A549 (cell line): Measurements from ENCODE around the gene PIK3R6.

Source experiments
- CBX2 ChIP-seq: fragments of 200-600 bp; sonication (generic); IDR thresholded peaks from 2 replicates; pipeline ENCODE4 v1.6.1; 2016; ENCODE audit warnings: low read depth, mild to moderate bottlenecking, borderline replicate concordance
- CHD4 ChIP-seq: fragments of 200-600 bp; sonication (generic); IDR thresholded peaks from 2 replicates; pipeline ENCODE4 v1.6.1; 2016; ENCODE audit warnings: antibody characterized with exemption, mild to moderate bottlenecking, borderline replicate concordance
- MYC ChIP-seq: IDR thresholded peaks from 2 replicates; pipeline ENCODE4 v1.6.1; 2012; ENCODE audit warnings: mild to moderate bottlenecking, inconsistent platforms, low read length, improper control_type of control experiment, borderline replicate concordance
- POLR2A ChIP-seq: IDR thresholded peaks from 2 replicates; pipeline ENCODE4 v1.6.1; 2012; ENCODE audit warnings: mild to moderate bottlenecking, low read length
- RNF2 ChIP-seq: fragments of 200-600 bp; sonication (generic); IDR thresholded peaks from 2 replicates; pipeline ENCODE4 v1.6.1; 2016; ENCODE audit warnings: low read depth, mild to moderate bottlenecking, antibody characterized with exemption, moderate library complexity, borderline replicate concordance
- TF ChIP-seq, protein P1 (sequence below): fragments of >200 bp; sonication (Bioruptor Twin); formaldehyde crosslinking; IDR thresholded peaks from 3 replicates; pipeline ENCODE4 v1.5.1; 2016
- TF ChIP-seq, protein P2 (sequence below): fragments of 450-650 bp; IDR thresholded peaks from 2 replicates; pipeline ENCODE4 v1.6.1; 2014; ENCODE audit warnings: antibody characterized with exemption
- TF ChIP-seq, protein P3 (sequence below): IDR thresholded peaks from 2 replicates; pipeline ENCODE4 v1.6.1; 2012; ENCODE audit warnings: low read depth, borderline replicate concordance

DNA sequence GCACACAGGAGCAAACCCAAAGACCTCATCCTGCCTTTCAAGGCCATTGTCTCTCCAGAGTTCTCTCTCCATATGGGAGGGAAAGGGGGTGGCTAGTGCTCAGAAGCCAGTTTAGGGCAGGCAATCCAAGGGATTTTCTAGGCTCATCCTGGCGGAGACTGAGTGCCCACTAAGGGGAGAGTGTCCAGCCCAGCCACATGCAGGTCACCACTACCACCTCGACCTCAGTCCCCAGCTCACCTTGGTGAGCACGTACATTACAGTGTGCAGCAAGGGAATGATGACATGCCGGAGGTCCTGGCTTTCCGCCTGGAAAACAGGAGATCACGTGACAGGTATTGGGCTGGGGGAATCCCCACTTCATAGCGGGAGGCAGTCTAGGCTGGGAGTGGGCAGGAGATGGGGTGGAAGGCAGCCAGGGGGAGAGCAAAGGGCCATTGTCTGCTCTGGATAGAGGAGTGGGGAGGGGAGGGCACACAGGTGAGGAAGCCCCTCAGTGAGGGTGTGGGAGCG lies 29.9 kb downstream of the PIK3R6 start:
- TF ChIP-seq MYC (no peak), RNF2 (no peak), CBX2 (no peak), CHD4 (no peak), POLR2A (no peak)
- TF ChIP-seq, protein P1, sequence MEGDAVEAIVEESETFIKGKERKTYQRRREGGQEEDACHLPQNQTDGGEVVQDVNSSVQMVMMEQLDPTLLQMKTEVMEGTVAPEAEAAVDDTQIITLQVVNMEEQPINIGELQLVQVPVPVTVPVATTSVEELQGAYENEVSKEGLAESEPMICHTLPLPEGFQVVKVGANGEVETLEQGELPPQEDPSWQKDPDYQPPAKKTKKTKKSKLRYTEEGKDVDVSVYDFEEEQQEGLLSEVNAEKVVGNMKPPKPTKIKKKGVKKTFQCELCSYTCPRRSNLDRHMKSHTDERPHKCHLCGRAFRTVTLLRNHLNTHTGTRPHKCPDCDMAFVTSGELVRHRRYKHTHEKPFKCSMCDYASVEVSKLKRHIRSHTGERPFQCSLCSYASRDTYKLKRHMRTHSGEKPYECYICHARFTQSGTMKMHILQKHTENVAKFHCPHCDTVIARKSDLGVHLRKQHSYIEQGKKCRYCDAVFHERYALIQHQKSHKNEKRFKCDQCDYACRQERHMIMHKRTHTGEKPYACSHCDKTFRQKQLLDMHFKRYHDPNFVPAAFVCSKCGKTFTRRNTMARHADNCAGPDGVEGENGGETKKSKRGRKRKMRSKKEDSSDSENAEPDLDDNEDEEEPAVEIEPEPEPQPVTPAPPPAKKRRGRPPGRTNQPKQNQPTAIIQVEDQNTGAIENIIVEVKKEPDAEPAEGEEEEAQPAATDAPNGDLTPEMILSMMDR: no peak
- TF ChIP-seq, protein P2, sequence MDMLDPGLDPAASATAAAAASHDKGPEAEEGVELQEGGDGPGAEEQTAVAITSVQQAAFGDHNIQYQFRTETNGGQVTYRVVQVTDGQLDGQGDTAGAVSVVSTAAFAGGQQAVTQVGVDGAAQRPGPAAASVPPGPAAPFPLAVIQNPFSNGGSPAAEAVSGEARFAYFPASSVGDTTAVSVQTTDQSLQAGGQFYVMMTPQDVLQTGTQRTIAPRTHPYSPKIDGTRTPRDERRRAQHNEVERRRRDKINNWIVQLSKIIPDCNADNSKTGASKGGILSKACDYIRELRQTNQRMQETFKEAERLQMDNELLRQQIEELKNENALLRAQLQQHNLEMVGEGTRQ: peak; percentile 72
- TF ChIP-seq, protein P3, sequence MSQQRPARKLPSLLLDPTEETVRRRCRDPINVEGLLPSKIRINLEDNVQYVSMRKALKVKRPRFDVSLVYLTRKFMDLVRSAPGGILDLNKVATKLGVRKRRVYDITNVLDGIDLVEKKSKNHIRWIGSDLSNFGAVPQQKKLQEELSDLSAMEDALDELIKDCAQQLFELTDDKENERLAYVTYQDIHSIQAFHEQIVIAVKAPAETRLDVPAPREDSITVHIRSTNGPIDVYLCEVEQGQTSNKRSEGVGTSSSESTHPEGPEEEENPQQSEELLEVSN: no peak
